ENCODE measurements around the gene GNGT1. TPM values are rescaled to one million over a fixed set of nuclear protein-coding genes. Genes with fewer than 3 reads are reported as not detected.

Gene GNGT1
- total and polyA plus RNA-seq, 12 donors = not detected

DNA sequence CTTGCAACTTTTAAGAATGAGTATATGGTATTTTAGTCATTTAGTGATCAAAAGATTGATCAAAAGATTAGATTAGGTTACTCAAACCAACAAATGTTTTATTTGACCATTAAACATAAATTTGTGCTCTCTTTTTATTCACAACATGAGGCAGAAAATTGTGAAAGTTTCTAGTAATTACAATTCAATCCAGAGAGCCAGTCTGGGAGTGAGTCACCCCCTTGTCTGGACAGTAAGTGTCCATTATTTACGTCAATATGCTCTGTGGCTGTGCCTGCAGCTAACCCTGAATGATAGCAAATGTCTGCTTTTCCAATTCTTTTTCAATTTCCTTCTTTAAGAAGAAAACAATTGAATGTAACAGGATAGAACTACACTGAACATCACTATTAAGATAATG is 43.1 kb downstream of the GNGT1 start:
- Histone ChIP-seq H3K36me3 (replicated peaks in 1 of 2) (no peaks in the 10 kb centered on the region), H3K4me3 (no peak overlapping the region), H3K9me3 (replicated peaks in 1 of 3) (no peaks in the 10 kb centered on the region), H3K27ac (no peak overlapping the region), H3K4me1 (replicated peaks in 1 of 2) (peaks cover 6% of the 10 kb centered on the region in 2 donors), H3K27me3 (no peaks in the 10 kb centered on the region)
- peak; percentile 16 to 62 (median 40) for DNase-seq
- TF ChIP-seq, protein P1, sequence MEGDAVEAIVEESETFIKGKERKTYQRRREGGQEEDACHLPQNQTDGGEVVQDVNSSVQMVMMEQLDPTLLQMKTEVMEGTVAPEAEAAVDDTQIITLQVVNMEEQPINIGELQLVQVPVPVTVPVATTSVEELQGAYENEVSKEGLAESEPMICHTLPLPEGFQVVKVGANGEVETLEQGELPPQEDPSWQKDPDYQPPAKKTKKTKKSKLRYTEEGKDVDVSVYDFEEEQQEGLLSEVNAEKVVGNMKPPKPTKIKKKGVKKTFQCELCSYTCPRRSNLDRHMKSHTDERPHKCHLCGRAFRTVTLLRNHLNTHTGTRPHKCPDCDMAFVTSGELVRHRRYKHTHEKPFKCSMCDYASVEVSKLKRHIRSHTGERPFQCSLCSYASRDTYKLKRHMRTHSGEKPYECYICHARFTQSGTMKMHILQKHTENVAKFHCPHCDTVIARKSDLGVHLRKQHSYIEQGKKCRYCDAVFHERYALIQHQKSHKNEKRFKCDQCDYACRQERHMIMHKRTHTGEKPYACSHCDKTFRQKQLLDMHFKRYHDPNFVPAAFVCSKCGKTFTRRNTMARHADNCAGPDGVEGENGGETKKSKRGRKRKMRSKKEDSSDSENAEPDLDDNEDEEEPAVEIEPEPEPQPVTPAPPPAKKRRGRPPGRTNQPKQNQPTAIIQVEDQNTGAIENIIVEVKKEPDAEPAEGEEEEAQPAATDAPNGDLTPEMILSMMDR (IDR thresholded peaks at IDR 0.05) = no peak
- no peak for TF ChIP-seq POLR2A (IDR thresholded peaks at IDR 0.05)
- 33 to 47% (median 42%) methylated on average over 1 of the region's 1 CpG for WGBS, 4 donors
- intact Hi-C loops (cut with DNase I) = no loop called here

DNA sequence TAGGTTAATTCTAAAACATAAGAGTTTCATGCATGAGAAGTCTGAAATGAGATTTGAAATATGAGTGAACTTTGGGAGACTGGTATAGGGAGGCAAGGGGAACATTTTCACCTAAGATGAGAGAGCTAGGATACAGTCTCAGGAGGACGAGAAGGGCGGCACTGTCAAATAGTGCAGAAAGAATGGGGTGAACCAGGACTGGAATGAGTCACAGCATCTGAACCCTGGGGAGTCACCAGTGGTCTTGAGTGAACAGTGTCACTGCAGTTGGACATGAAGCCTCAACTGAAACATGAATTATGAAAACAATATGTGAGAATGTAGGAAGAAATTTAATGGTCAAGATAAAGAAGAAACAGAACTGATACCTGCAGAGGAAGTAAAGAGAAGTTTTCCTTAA is 48.9 kb downstream of the GNGT1 start:
- TF ChIP-seq, protein P1 (IDR thresholded peaks at IDR 0.05) = no peak
- no peak for TF ChIP-seq POLR2A (IDR thresholded peaks at IDR 0.05)
- H3K27ac ChIP-seq = no peak overlapping the region
- no peaks in the 10 kb centered on the region for H3K4me1 ChIP-seq (replicated peaks in 1 of 2)
- H3K36me3 ChIP-seq (replicated peaks in 1 of 2) = no peaks in the 10 kb centered on the region
- H3K27me3 ChIP-seq = no peaks in the 10 kb centered on the region
- intact Hi-C loops (cut with DNase I) = no loop called here
- no peak for DNase-seq
- WGBS, 4 donors = 92 to 97% (median 95%) methylated on average over 2 of the region's 2 CpGs
- no peak overlapping the region for H3K4me3 ChIP-seq
- H3K9me3 ChIP-seq (replicated peaks in 1 of 3) = no peaks in the 10 kb centered on the region

DNA sequence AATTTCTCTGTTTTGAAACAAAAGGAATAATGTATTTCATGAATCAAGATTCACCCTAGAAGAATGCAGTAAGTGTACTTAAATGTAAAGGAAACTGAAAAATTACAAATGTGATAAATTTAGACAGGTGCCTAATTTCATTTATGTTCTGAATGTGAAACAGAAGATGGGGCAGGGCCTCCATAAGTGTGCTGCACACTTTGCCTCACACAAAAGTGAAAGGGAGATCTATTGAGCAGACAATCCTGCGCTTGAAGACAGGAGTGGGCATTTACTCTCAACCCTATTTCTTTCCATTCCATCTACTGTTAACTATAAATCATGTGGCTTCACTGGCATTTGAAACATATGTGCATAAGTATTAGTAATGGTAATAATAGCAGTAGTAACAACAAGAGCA is 51.4 kb downstream of the GNGT1 start:
- H3K9me3 ChIP-seq (replicated peaks in 1 of 3) = no peaks in the 10 kb centered on the region
- WGBS, 4 donors = 95 to 100% (median 98%) methylated on average over 1 of the region's 1 CpG

DNA sequence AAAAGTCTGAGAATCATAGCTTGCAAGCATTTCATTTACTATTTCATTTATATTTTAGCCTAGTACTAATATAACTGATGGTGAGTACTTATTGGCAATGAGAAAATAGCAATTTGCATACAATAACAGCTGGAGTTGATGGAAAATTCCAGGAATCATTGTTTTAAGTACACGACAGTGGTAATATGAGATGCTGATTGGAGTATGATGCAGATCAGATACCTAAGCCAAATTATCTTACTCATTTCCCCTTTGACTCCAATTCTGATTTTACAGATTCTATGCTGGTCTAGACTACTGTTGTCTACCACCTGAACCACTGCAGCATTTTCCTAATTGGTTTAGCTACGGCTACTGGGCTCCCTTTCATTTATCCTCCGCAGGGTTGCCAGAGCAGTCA is 51.8 kb downstream of the GNGT1 start:
- TF ChIP-seq, protein P1 (IDR thresholded peaks at IDR 0.05) = no peak
- TF ChIP-seq POLR2A (IDR thresholded peaks at IDR 0.05) = no peak
- intact Hi-C loops (cut with DNase I) = no loop called here
- Histone ChIP-seq H3K9me3 (replicated peaks in 1 of 3) (no peaks in the 10 kb centered on the region), H3K36me3 (replicated peaks in 1 of 2) (no peaks in the 10 kb centered on the region), H3K4me3 (no peak overlapping the region), H3K4me1 (replicated peaks in 1 of 2) (no peaks in the 10 kb centered on the region), H3K27ac (no peak overlapping the region), H3K27me3 (no peaks in the 10 kb centered on the region)
- DNase-seq = no peak
- 81 to 93% (median 89%) methylated on average over 3 of the region's 3 CpGs for WGBS, 4 donors

More for the DNA sequence above, 51.4 kb downstream of the GNGT1 start:
- no peak for TF ChIP-seq POLR2A (IDR thresholded peaks at IDR 0.05)
- TF ChIP-seq, protein P1 (IDR thresholded peaks at IDR 0.05) = no peak
- intact Hi-C loops (cut with DNase I) = no loop called here
- no peaks in the 10 kb centered on the region for H3K27me3 ChIP-seq
- DNase-seq = no peak
- H3K4me1 ChIP-seq (replicated peaks in 1 of 2) = no peaks in the 10 kb centered on the region
- H3K4me3 ChIP-seq = no peak overlapping the region
- H3K27ac ChIP-seq = no peak overlapping the region
- H3K36me3 ChIP-seq (replicated peaks in 1 of 2) = no peaks in the 10 kb centered on the region

All from adrenal gland (tissue), 12 donors.